Natural killer cell (primary cell): Measurements from ENCODE around the gene ZDBF2. TPM values are rescaled to one million over a fixed set of nuclear protein-coding genes. Genes with fewer than 3 reads are reported as not detected.

Experiments used
- ATAC-seq, 3 donors: fragments of 150-1000 bp in 2 of 3; fragments of 200-7000 bp in 1 of 3; cut with Tn5 transposase; 1 replicate in 1 of 3; 2 replicates in 2 of 3; pipeline ENCODE4 v1.10.0; 2021; ENCODE audit warnings: mild to moderate bottlenecking in 2 of 3, moderate library complexity in 2 of 3
- DNase-seq, 2 donors: peaks; one replicate each; pipeline versions ENCODE4 v3.0.0 to v3.0.0-alpha.2; 2013 to 2021; ENCODE audit warnings: mixed read lengths in 1 of 2
- H3K27ac ChIP-seq: one replicate; pipeline ENCODE4 v1.5.1; 2013; ENCODE audit warnings: mild to moderate bottlenecking, low read length
- H3K27me3 ChIP-seq: one replicate; pipeline ENCODE4 v1.6.1; 2013; ENCODE audit warnings: low read length; ENCODE audit not compliant: control insufficient read depth, insufficient read depth
- H3K36me3 ChIP-seq: one replicate; pipeline ENCODE4 v1.6.1; 2013; ENCODE audit warnings: low read length; ENCODE audit not compliant: control insufficient read depth, insufficient read depth
- H3K4me1 ChIP-seq: one replicate; pipeline ENCODE4 v1.6.1; 2013; ENCODE audit warnings: low read length; ENCODE audit not compliant: control insufficient read depth, insufficient read depth
- H3K4me3 ChIP-seq: one replicate; pipeline ENCODE4 v1.5.1; 2013; ENCODE audit warnings: low read length
- H3K9me3 ChIP-seq: one replicate; pipeline ENCODE4 v1.6.1; 2013; ENCODE audit warnings: low read length; ENCODE audit not compliant: control insufficient read depth, insufficient read depth
- H3K27ac Mint-ChIP-seq, 2 donors: one replicate each; pipeline ENCODE4 v1.8.0; 2022; ENCODE audit warnings: mild to moderate bottlenecking in 2 of 2, mixed read lengths in 2 of 2, moderate library complexity in 1 of 2
- H3K27me3 Mint-ChIP-seq, 2 donors: one replicate each; pipeline ENCODE4 v1.8.0; 2022; ENCODE audit warnings: low read depth in 2 of 2, mixed read lengths in 2 of 2
- H3K36me3 Mint-ChIP-seq: one replicate; pipeline ENCODE4 v1.8.0; 2022; ENCODE audit warnings: mixed read lengths
- H3K4me1 Mint-ChIP-seq, 2 donors: one replicate each; pipeline ENCODE4 v1.8.0; 2022; ENCODE audit warnings: mixed read lengths in 2 of 2
- H3K4me3 Mint-ChIP-seq: one replicate; pipeline ENCODE4 v1.8.0; 2022; ENCODE audit warnings: mild to moderate bottlenecking, moderate library complexity, mixed read lengths
- H3K9me3 Mint-ChIP-seq, 2 donors: one replicate each; pipeline ENCODE4 v1.8.0; 2022; ENCODE audit warnings: mixed read lengths in 2 of 2
- WGBS: methylation state at CpG from one replicate; pipeline ENCODE4 v1.1.7; 2013; ENCODE audit warnings: missing lambda C conversion rate; ENCODE audit not compliant: insufficient coverage; 5-methylcytosine and 5-hydroxymethylcytosine counted together
- intact Hi-C: fragments of 100-400 bp; cut with micrococcal nuclease; formaldehyde crosslinking; loops from one replicate; pipeline ENCODE4 v1.14.2; 2022
- total RNA-seq, 4 donors: library from RNA; stranded (reverse); fragments of 120-200 nt in 1 of 4; gene quantifications; one replicate each; pipeline versions ENCODE4 v1.2.3 to v1.2.4, GENCODE V29; 2013 to 2022
- TF ChIP-seq, protein P1 (sequence below): fragments of 200-600 bp; IDR thresholded peaks from one replicate; pipeline ENCODE4 v1.8.0; 2022; ENCODE audit warnings: antibody characterized with exemption

ZDBF2 gene
- total RNA-seq, 3 donors from 2014 or later (not counting 1 experiment from before 2014, with no cell fraction given), result 2.1 to 8.4 (median 6.5) TPM

DNA sequence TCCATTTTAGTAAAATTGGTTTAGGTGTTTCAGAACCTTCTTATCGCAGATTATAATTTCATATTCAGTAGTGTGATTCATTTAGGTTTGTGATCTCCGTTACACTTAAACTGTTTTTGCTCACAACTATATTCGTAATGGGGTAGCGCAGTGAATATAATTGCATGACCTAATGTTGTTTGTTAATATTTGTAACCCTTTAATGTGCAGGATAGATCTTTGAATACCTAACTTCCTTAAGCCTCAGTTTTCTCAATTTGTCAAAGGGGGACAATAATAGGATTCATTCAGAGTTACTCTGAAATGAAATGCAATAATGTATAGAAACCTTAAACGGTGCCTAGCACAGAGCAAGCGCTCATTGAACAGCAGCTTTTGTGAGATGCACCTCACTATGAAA lies 558 bp upstream of the ZDBF2 start:
- H3K36me3 Mint-ChIP-seq, result no peaks in the 10 kb centered on the region
- Histone ChIP-seq H3K4me1 (peaks cover 14% of the 10 kb centered on the region), H3K4me3 (peak overlapping the region; percentile 45), H3K9me3 (no peaks in the 10 kb centered on the region), H3K27ac (no peak overlapping the region), H3K36me3 (no peaks in the 10 kb centered on the region), H3K27me3 (peaks cover 29% of the 10 kb centered on the region)
- peaks cover 12 to 17% of the 10 kb centered on the region in 2 donors for H3K4me1 Mint-ChIP-seq
- intact Hi-C loops, result no loop called here
- no peaks in the 10 kb centered on the region for H3K9me3 Mint-ChIP-seq
- peaks cover 27 to 54% of the 10 kb centered on the region in 2 donors for H3K27me3 Mint-ChIP-seq
- DNase-seq (no peak), ATAC-seq (peak in 1 of 3 donors; percentile 9)
- WGBS, result 10% methylated on average over 2 of the region's 6 CpGs
- peak overlapping the region; percentile 46 to 70 for H3K27ac Mint-ChIP-seq
- TF ChIP-seq, protein P1, sequence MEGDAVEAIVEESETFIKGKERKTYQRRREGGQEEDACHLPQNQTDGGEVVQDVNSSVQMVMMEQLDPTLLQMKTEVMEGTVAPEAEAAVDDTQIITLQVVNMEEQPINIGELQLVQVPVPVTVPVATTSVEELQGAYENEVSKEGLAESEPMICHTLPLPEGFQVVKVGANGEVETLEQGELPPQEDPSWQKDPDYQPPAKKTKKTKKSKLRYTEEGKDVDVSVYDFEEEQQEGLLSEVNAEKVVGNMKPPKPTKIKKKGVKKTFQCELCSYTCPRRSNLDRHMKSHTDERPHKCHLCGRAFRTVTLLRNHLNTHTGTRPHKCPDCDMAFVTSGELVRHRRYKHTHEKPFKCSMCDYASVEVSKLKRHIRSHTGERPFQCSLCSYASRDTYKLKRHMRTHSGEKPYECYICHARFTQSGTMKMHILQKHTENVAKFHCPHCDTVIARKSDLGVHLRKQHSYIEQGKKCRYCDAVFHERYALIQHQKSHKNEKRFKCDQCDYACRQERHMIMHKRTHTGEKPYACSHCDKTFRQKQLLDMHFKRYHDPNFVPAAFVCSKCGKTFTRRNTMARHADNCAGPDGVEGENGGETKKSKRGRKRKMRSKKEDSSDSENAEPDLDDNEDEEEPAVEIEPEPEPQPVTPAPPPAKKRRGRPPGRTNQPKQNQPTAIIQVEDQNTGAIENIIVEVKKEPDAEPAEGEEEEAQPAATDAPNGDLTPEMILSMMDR, result no peak
- peak overlapping the region; percentile 88 for H3K4me3 Mint-ChIP-seq

DNA sequence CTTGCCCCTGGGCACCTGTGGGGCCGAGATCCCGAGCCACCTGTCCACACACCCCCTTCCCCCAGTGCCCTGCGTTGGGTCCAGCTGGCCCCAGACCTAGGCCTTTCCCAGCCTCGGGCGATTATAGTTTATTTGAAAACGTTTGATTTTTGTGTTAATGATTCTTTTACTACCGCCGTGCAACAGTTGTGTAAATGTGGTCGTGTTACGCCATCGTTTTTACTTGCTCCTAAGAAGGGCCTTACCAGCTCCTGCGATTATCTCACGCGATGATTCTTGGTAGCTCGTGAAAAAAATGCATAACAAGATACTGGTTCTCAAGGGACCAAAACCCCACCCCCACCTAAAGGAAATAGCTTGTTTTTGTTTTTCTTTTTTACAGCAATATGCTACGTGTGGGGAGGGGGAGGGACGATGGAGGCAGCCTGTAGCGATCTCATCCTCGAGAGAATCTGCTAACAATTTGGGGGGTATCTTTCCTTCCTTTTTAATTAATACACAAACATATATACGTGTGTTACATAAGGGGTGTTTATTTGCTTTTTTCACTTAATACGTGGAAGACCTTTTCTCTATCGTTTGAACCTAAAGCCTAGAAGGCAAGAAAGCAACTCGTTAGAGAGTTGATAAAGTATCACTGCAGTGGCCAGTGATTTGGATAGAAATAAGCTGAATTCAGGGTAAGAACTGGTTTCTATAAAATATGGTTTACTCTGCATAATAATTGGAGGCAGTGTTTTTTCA lies 1.0 kb downstream of the ZDBF2 start:
- Histone ChIP-seq H3K9me3 (no peaks in the 10 kb centered on the region), H3K36me3 (no peaks in the 10 kb centered on the region), H3K4me1 (peaks cover 14% of the 10 kb centered on the region), H3K27ac (peak overlapping the region; percentile 6), H3K27me3 (peaks cover 29% of the 10 kb centered on the region), H3K4me3 (peak overlapping the region; percentile 45)
- intact Hi-C loops, result no loop called here
- Mint-ChIP-seq H3K27ac (peak overlapping the region in 1 of 2 donors; percentile 71), H3K4me3 (peak overlapping the region; percentile 84), H3K4me1 (peaks cover 12 to 17% of the 10 kb centered on the region in 2 donors), H3K36me3 (no peaks in the 10 kb centered on the region), H3K9me3 (no peaks in the 10 kb centered on the region), H3K27me3 (peaks cover 22 to 55% of the 10 kb centered on the region in 2 donors)
- DNase-seq (peak in 1 of 2 donors; percentile 69), ATAC-seq (peak in 2 of 3 donors; percentile 5 to 30)
- TF ChIP-seq, protein P1, result no peak
- WGBS, result 10% methylated on average over 18 of the region's 23 CpGs

DNA sequence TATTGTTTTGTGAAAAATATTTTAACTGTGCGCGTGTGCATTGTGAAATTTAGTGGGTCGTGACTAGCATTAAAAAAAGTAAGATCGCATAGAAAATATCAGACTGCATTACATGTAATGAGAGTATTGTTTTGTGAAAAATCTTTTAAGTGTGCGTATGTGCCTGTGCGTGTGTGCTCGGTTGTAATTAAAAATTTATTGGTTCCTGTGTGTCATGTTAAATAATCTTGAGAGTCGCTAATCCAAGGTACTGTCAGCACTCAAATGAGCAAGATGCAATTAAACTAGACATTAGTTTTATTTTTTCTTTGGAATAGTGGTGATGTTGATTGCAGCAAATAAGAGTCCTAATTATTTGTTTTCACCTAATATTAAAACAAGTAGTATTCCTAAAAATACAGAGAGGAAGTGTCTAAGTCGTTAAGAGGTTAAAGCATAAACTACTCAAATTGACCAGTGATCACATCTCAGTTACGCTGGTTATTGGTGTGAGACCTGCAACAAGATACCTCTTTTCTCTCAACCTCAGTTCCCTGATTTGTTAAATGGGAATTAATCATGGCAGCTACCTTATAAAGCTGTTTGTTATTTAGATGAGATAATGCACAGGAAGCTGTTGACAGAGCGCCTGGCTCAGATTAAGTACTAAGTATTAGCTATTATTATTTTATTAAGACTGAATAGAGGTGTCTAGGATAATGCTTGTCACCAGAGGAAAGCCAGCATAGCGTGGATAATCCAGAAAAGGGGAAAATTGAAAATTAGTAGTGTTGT lies 1.9 kb downstream of the ZDBF2 start:
- peak overlapping the region; percentile 84 for H3K4me3 Mint-ChIP-seq
- no peak overlapping the region for H3K4me3 ChIP-seq
- 45% methylated on average over 10 of the region's 12 CpGs for WGBS
- no peaks in the 10 kb centered on the region for H3K9me3 ChIP-seq
- no peaks in the 10 kb centered on the region for H3K36me3 ChIP-seq
- TF ChIP-seq, protein P1, result no peak
- H3K9me3 Mint-ChIP-seq, result no peaks in the 10 kb centered on the region
- H3K4me1 Mint-ChIP-seq, result peaks cover 12 to 17% of the 10 kb centered on the region in 2 donors
- no peak overlapping the region for H3K27ac ChIP-seq
- peaks cover 29% of the 10 kb centered on the region for H3K27me3 ChIP-seq
- no peak for DNase-seq
- H3K27ac Mint-ChIP-seq, result no peak overlapping the region
- peaks cover 14% of the 10 kb centered on the region for H3K4me1 ChIP-seq
- ATAC-seq, result no peak
- H3K36me3 Mint-ChIP-seq, result no peaks in the 10 kb centered on the region
- peaks cover 22 to 46% of the 10 kb centered on the region in 2 donors for H3K27me3 Mint-ChIP-seq
- intact Hi-C loops, result no loop called here
